HepG2 (cell line): ENCODE data around the gene CCDC18. TPM values are rescaled to one million over a fixed set of nuclear protein-coding genes. Genes with fewer than 3 reads are reported as not detected.

Experiments
- ATAC-seq: fragments of 200-7000 bp; cut with Tn5 transposase; 3 replicates; pipeline ENCODE4 v1.9.1; 2020; ENCODE audit warnings: mild to moderate bottlenecking, moderate library complexity
- BruUV-seq: library from RNA; stranded (reverse); fragments of 400-500 nt; replicated peaks from 2 replicates; lab custom pipeline; 2021; lab: Mats Ljungman, UMichigan
- CTCF ChIA-PET: fragments of 300-600 bp; formaldehyde crosslinking; extraction: SDS; loops from one replicate; lab custom pipeline; 2021; ENCODE audit warnings: low total read pairs, inconsistent platforms, low intra/inter-chr PET ratio; lab: Yijun Ruan, JAX
- POLR2A ChIA-PET: fragments of 350-600 bp; sonication (Branson Sonifier 250); formaldehyde crosslinking; loops from one replicate; lab custom pipeline; 2020; ENCODE audit warnings: antibody characterized with exemption, inconsistent platforms; lab: Yijun Ruan, JAX
- DNase-seq: peaks from one replicate; pipeline ENCODE4 v3.0.0-alpha.2; 2015; ENCODE audit warnings: low spot score
- FAIRE-seq: peaks from 3 replicates; lab custom pipeline; 2011; peaks lifted over from hg19 to GRCh38; lab: Jason Lieb, UNC
- H2AFZ ChIP-seq: one replicate; pipeline ENCODE4 v1.6.1; 2011; ENCODE audit warnings: low read length, inconsistent platforms
- H3K27ac ChIP-seq: fragments of 300-600 bp; 3 replicates; pipeline ENCODE4 v1.8.0; 2011; ENCODE audit warnings: mixed run types, mild to moderate bottlenecking, mixed read lengths, low read length, inconsistent platforms; ENCODE audit not compliant: insufficient read depth; ENCODE audit errors: extremely low read length
- H3K27me3 ChIP-seq, 2 experiments: fragments of 200-600 bp in 1 of 2; 2 replicates in 1 of 2; 3 replicates in 1 of 2; pipeline versions ENCODE4 v1.6.0 to v1.8.0; 2011; ENCODE audit warnings: low read length in 2 of 2, mild to moderate bottlenecking in 2 of 2, moderate library complexity in 2 of 2, inconsistent platforms in 1 of 2; ENCODE audit not compliant: insufficient read depth in 2 of 2, control insufficient read depth in 1 of 2
- H3K36me3 ChIP-seq, 2 experiments: fragments of 200-600 bp in 1 of 2; replicated peaks in 1 of 2; 2 replicates in 1 of 2; 3 replicates in 1 of 2; pipeline versions ENCODE4 v1.5.1 to v1.8.0; 2011; ENCODE audit warnings: low read length in 2 of 2, inconsistent platforms in 1 of 2; ENCODE audit not compliant: insufficient read depth in 2 of 2, control insufficient read depth in 1 of 2
- H3K4me1 ChIP-seq: 2 replicates; pipeline ENCODE4 v1.5.1; 2012; ENCODE audit warnings: low read length, inconsistent platforms; ENCODE audit not compliant: insufficient read depth
- H3K4me2 ChIP-seq: 2 replicates; pipeline ENCODE4 v1.6.0; 2011; ENCODE audit warnings: low read depth, low read length, inconsistent platforms
- H3K4me3 ChIP-seq, 3 experiments: fragments of 200-600 bp in 1 of 3; sonication (generic), shearing (Covaris generic) in 1 of 3; replicated peaks in 1 of 3; 2 replicates each; pipeline ENCODE4 v1.5.1; 2011 to 2016; ENCODE audit warnings: low read length in 3 of 3, inconsistent platforms in 2 of 3, low read depth in 2 of 3, mild to moderate bottlenecking in 2 of 3, control low read depth in 1 of 3, mixed read lengths in 1 of 3; ENCODE audit not compliant: insufficient read depth in 1 of 3
- H3K79me2 ChIP-seq: one replicate; pipeline ENCODE4 v1.6.1; 2011; ENCODE audit warnings: low read length, inconsistent platforms; ENCODE audit not compliant: insufficient read depth
- H3K9ac ChIP-seq: 2 replicates; pipeline ENCODE4 v1.6.0; 2011; ENCODE audit warnings: mild to moderate bottlenecking, low read depth, low read length, inconsistent platforms; ENCODE audit not compliant: insufficient read depth
- H3K9me3 ChIP-seq: 2 replicates; pipeline ENCODE4 v1.5.1; 2012; ENCODE audit warnings: mild to moderate bottlenecking, low read length
- H4K20me1 ChIP-seq: 2 replicates; pipeline ENCODE4 v1.6.0; 2011; ENCODE audit warnings: inconsistent platforms, mild to moderate bottlenecking, low read length, moderate library complexity; ENCODE audit not compliant: insufficient read depth
- MBNL3 ChIP-seq: fragments of 250-450 bp; sonication (Bioruptor Pico); conservative IDR thresholded peaks from 2 replicates; pipeline ENCODE4 v1.8.0; 2022; ENCODE audit warnings: mild to moderate bottlenecking, inconsistent platforms
- NFIC ChIP-seq: IDR thresholded peaks from 2 replicates; pipeline ENCODE4 v1.6.1; 2012; ENCODE audit warnings: mild to moderate bottlenecking, low read length, inconsistent platforms
- in situ Hi-C: cut with HindIII; loops from 2 replicates; pipeline ENCODE4 v1.10.0; 2017; ENCODE audit warnings: low pct_unique_long_range_greater_than_20kb; ENCODE audit not compliant: extremely low pct_ligation_motif_present
- intact Hi-C: fragments of 100-400 bp; cut with micrococcal nuclease; formaldehyde crosslinking; loops from one replicate; pipeline ENCODE4 v1.10.0; 2022; ENCODE audit not compliant: unreplicated experiment
- polyA plus RNA-seq, 8 experiments: library from polyadenylated mRNA; depleted of rRNA in 3 of 8; stranded (reverse) in 7 of 8; unstranded in 1 of 8; fragments of >200 nt; fragmentation: Illumina TruSeq in 4 of 8; extraction: Trizol in 4 of 8; gene quantifications; 2 replicates each; pipeline versions ENCODE4 v1.2.1 to v1.2.3, GENCODE V29; 2011 to 2016; ENCODE audit warnings: low read depth in 4 of 8, missing spikeins in 1 of 8, mixed read lengths in 1 of 8; ENCODE audit not compliant: insufficient read depth in 1 of 8
- total RNA-seq, 5 experiments: library from RNA; depleted of rRNA; stranded (reverse); fragments of >200 nt; fragmentation: Illumina TruSeq; extraction: Trizol; gene quantifications; 2 replicates each; pipeline ENCODE4 v1.2.3, GENCODE V29; 2016; ENCODE audit warnings: low read depth in 1 of 5
- TF ChIP-seq, protein P1 (sequence below): sonication (generic); formaldehyde crosslinking; IDR thresholded peaks from 2 replicates; pipeline ENCODE4 v1.4.0; 2020; ENCODE audit warnings: mild to moderate bottlenecking, missing genetic modification reagents
- TF ChIP-seq, protein P2 (sequence below): sonication (generic); formaldehyde crosslinking; IDR thresholded peaks from 2 replicates; pipeline ENCODE4 v1.8.1; 2023; ENCODE audit warnings: mild to moderate bottlenecking, missing genetic modification reagents
- TF ChIP-seq, protein P3 (sequence below): sonication (generic); formaldehyde crosslinking; IDR thresholded peaks from 2 replicates; pipeline ENCODE4 v1.4.0; 2020; ENCODE audit warnings: mild to moderate bottlenecking, missing genetic modification reagents
- TF ChIP-seq, protein P4 (sequence below), 2 experiments: IDR thresholded peaks; 2 replicates each; pipeline ENCODE4 v1.6.1; 2011 to 2012; ENCODE audit warnings: low read length in 2 of 2, borderline replicate concordance in 1 of 2, low read depth in 1 of 2, mild to moderate bottlenecking in 1 of 2, moderate library complexity in 1 of 2
- TF ChIP-seq, protein P5 (sequence below): sonication (generic); formaldehyde crosslinking; conservative IDR thresholded peaks from 2 replicates; pipeline ENCODE4 v1.4.0; 2020; ENCODE audit warnings: missing genetic modification reagents

CCDC18 gene
- total and polyA plus RNA-seq, 2 of the 13 experiments (the other 11 are each of a cell fraction or from before 2014, with no cell fraction given), result 1.9 to 18.4 TPM

DNA sequence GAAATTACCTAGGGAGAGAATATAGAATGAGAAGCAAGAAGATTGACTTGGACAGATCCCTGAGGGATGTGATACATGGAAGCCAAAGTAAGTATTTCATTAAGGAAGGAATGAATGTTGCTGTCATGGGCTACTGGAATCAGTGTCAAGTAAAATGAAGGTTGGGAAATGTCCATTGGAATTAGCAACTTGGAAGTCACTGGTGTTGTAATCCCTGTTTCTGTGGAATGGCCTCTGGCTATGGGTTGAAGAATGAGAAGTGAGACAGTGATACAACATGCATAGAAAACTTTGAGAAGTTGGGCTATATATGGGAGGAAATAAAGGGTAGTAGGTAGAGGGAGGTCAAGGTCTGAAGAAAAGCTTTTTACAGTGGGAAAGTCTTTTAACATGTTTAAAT lies 54.7 kb downstream of the CCDC18 start (continued):
- TF ChIP-seq, protein P1, sequence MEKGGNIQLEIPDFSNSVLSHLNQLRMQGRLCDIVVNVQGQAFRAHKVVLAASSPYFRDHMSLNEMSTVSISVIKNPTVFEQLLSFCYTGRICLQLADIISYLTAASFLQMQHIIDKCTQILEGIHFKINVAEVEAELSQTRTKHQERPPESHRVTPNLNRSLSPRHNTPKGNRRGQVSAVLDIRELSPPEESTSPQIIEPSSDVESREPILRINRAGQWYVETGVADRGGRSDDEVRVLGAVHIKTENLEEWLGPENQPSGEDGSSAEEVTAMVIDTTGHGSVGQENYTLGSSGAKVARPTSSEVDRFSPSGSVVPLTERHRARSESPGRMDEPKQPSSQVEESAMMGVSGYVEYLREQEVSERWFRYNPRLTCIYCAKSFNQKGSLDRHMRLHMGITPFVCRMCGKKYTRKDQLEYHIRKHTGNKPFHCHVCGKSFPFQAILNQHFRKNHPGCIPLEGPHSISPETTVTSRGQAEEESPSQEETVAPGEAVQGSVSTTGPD (CRISPR knock-in tag), result no peak
- TF ChIP-seq NFIC, result no peak
- TF ChIP-seq, protein P2, sequence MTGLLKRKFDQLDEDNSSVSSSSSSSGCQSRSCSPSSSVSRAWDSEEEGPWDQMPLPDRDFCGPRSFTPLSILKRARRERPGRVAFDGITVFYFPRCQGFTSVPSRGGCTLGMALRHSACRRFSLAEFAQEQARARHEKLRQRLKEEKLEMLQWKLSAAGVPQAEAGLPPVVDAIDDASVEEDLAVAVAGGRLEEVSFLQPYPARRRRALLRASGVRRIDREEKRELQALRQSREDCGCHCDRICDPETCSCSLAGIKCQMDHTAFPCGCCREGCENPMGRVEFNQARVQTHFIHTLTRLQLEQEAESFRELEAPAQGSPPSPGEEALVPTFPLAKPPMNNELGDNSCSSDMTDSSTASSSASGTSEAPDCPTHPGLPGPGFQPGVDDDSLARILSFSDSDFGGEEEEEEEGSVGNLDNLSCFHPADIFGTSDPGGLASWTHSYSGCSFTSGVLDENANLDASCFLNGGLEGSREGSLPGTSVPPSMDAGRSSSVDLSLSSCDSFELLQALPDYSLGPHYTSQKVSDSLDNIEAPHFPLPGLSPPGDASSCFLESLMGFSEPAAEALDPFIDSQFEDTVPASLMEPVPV (CRISPR knock-in tag), result no peak
- TF ChIP-seq, protein P3, sequence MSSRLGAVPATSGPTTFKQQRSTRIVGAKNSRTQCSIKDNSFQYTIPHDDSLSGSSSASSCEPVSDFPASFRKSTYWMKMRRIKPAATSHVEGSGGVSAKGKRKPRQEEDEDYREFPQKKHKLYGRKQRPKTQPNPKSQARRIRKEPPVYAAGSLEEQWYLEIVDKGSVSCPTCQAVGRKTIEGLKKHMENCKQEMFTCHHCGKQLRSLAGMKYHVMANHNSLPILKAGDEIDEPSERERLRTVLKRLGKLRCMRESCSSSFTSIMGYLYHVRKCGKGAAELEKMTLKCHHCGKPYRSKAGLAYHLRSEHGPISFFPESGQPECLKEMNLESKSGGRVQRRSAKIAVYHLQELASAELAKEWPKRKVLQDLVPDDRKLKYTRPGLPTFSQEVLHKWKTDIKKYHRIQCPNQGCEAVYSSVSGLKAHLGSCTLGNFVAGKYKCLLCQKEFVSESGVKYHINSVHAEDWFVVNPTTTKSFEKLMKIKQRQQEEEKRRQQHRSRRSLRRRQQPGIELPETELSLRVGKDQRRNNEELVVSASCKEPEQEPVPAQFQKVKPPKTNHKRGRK (CRISPR knock-in tag), result no peak
- TF ChIP-seq MBNL3 (CRISPR knock-in tag), result no peak
- TF ChIP-seq, all 625 proteins: peak for 0

DNA sequence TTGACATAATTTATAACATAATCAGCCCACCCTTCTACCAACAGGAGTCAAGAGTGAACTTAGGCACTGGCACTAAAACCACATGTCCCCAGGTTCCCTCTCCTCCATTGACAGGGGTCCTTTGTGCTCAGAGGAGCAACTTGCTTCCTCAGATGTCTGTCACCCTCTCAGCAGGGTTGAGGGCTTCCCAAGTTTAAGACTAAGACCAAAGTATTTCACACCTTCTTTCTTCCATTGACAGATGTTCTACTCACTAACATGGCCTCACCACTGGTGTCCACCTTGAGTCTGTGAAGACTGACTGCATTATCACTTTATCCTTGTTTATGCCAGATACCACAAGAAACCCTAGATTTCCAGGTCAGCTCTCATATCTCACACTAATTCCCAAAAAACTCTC lies 56.5 kb downstream of the CCDC18 start:
- no peaks in the 10 kb centered on the region for H4K20me1 ChIP-seq
- H3K4me3 ChIP-seq, result no peak overlapping the region
- H3K4me2 ChIP-seq, result no peak overlapping the region
- intact Hi-C loops, result no loop called here
- peaks cover 10% of the 10 kb centered on the region for H3K4me1 ChIP-seq
- POLR2A ChIA-PET, result no interaction called here
- DNase-seq (no peak), ATAC-seq (no peak), FAIRE-seq (no peak)
- H2AFZ ChIP-seq, result no peak overlapping the region
- no TSS peak for BruUV-seq
- CTCF ChIA-PET, result no interaction called here
- H3K79me2 ChIP-seq, result no peaks in the 10 kb centered on the region
- H3K27ac ChIP-seq, result no peak overlapping the region
- no peak overlapping the region for H3K9ac ChIP-seq
- no peaks in the 10 kb centered on the region for H3K27me3 ChIP-seq
- H3K36me3 ChIP-seq, result peaks cover 0 to 9% of the 10 kb centered on the region in 2 experiments; a peak in 2 of 5 replicates
- in situ Hi-C loops, result no loop called here
- peaks cover 3% of the 10 kb centered on the region; the same call in 1 of the 2 replicates for H3K9me3 ChIP-seq
- TF ChIP-seq, protein P4, sequence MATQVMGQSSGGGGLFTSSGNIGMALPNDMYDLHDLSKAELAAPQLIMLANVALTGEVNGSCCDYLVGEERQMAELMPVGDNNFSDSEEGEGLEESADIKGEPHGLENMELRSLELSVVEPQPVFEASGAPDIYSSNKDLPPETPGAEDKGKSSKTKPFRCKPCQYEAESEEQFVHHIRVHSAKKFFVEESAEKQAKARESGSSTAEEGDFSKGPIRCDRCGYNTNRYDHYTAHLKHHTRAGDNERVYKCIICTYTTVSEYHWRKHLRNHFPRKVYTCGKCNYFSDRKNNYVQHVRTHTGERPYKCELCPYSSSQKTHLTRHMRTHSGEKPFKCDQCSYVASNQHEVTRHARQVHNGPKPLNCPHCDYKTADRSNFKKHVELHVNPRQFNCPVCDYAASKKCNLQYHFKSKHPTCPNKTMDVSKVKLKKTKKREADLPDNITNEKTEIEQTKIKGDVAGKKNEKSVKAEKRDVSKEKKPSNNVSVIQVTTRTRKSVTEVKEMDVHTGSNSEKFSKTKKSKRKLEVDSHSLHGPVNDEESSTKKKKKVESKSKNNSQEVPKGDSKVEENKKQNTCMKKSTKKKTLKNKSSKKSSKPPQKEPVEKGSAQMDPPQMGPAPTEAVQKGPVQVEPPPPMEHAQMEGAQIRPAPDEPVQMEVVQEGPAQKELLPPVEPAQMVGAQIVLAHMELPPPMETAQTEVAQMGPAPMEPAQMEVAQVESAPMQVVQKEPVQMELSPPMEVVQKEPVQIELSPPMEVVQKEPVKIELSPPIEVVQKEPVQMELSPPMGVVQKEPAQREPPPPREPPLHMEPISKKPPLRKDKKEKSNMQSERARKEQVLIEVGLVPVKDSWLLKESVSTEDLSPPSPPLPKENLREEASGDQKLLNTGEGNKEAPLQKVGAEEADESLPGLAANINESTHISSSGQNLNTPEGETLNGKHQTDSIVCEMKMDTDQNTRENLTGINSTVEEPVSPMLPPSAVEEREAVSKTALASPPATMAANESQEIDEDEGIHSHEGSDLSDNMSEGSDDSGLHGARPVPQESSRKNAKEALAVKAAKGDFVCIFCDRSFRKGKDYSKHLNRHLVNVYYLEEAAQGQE (IDR thresholded peaks at IDR 0.05; ENCODE audit: borderline replicate concordance in 1 of 2, low read depth in 1 of 2, low read length in 2 of 2), result no peak
- TF ChIP-seq, protein P5, sequence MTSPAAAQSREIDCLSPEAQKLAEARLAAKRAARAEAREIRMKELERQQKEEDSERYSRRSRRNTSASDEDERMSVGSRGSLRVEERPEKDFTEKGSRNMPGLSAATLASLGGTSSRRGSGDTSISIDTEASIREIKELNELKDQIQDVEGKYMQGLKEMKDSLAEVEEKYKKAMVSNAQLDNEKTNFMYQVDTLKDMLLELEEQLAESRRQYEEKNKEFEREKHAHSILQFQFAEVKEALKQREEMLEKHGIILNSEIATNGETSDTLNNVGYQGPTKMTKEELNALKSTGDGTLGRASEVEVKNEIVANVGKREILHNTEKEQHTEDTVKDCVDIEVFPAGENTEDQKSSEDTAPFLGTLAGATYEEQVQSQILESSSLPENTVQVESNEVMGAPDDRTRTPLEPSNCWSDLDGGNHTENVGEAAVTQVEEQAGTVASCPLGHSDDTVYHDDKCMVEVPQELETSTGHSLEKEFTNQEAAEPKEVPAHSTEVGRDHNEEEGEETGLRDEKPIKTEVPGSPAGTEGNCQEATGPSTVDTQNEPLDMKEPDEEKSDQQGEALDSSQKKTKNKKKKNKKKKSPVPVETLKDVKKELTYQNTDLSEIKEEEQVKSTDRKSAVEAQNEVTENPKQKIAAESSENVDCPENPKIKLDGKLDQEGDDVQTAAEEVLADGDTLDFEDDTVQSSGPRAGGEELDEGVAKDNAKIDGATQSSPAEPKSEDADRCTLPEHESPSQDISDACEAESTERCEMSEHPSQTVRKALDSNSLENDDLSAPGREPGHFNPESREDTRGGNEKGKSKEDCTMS (CRISPR knock-in tag), result no peak
